ENCODE data around the gene CPLANE1.
"Not testable (repeated sequence)": the region's sequence is repeated elsewhere in the genome, so short reads cannot be mapped to it uniquely, and the experiment has no call there.

Gene CPLANE1

GRCh38 chr5:37207802-37208201 lies 41.4 kb downstream of the CPLANE1 start:
- DNase-seq = no peak

GRCh38 chr5:37206736-37207135 lies 42.4 kb downstream of the CPLANE1 start:
- DNase-seq = no peak

GRCh38 chr5:37198842-37199241 lies 50.3 kb downstream of the CPLANE1 start:
- DNase-seq = no peak

GRCh38 chr5:37198061-37198460 lies 51.1 kb downstream of the CPLANE1 start:
- no peak for DNase-seq

GRCh38 chr5:37197340-37198050 lies 51.7 kb downstream of the CPLANE1 start:
- no peak for DNase-seq

GRCh38 chr5:37190592-37190991 lies 58.6 kb downstream of the CPLANE1 start:
- DNase-seq = no peak

- DNase-seq = no peak
These were observed 59.8 kb downstream of the CPLANE1 start for GRCh38 chr5:37189355-37189754.

- no peak for DNase-seq
These were observed 61.7 kb downstream of the CPLANE1 start for GRCh38 chr5:37187465-37187977.

GRCh38 chr5:37184748-37185364 lies 64.3 kb downstream of the CPLANE1 start:
- DNase-seq = no peak

GRCh38 chr5:37182667-37183066 lies 66.5 kb downstream of the CPLANE1 start:
- no peak for DNase-seq

GRCh38 chr5:37174928-37175327 lies 74.2 kb downstream of the CPLANE1 start:
- DNase-seq = no peak

GRCh38 chr5:37172957-37173356 lies 76.2 kb downstream of the CPLANE1 start:
- DNase-seq = no peak

- DNase-seq = no peak
These were observed 78.3 kb downstream of the CPLANE1 start for GRCh38 chr5:37170856-37171255.

- no peak for DNase-seq
These were observed 83.0 kb downstream of the CPLANE1 start for GRCh38 chr5:37166197-37166596.

GRCh38 chr5:37165761-37166160 lies 83.4 kb downstream of the CPLANE1 start:
- DNase-seq = no peak

GRCh38 chr5:37153661-37154060 lies 95.5 kb downstream of the CPLANE1 start:
- DNase-seq = no peak

GRCh38 chr5:37146896-37147295 lies 102.3 kb downstream of the CPLANE1 start:
- no peak for DNase-seq

GRCh38 chr5:37136694-37137093 lies 112.5 kb downstream of the CPLANE1 start:
- no peak for DNase-seq

- DNase-seq = not testable (repeated sequence)
These were observed 113.9 kb downstream of the CPLANE1 start for GRCh38 chr5:37135312-37135711.

- DNase-seq = no peak
These were observed 115.2 kb downstream of the CPLANE1 start for GRCh38 chr5:37133939-37134338.

- no peak for DNase-seq
These were observed 116.5 kb downstream of the CPLANE1 start for GRCh38 chr5:37132646-37133045.

GRCh38 chr5:37121465-37121864 lies 127.7 kb downstream of the CPLANE1 start:
- no peak for DNase-seq

- no peak for DNase-seq
These were observed 128.1 kb downstream of the CPLANE1 start for GRCh38 chr5:37121027-37121426.

- no peak for DNase-seq
These were observed 128.9 kb downstream of the CPLANE1 start for GRCh38 chr5:37120270-37120669.

GRCh38 chr5:37116359-37116758 lies 132.8 kb downstream of the CPLANE1 start:
- no peak for DNase-seq

Data from activated CD8-positive, alpha-beta memory T cell treated with anti-CD3 and anti-CD28 coated beads, Interleukin-2, amount 50 U/mL, for 48 hours (primary cell).